IMR-90 (cell line): Measurements from ENCODE around the gene RAB43.

ENCODE experiments used
- CHD1 ChIP-seq: IDR thresholded peaks from 2 replicates; pipeline ENCODE4 v1.6.1; 2012; ENCODE audit warnings: low read depth, low read length, improper control_type of control experiment
- FOS ChIP-seq: fragments of 150-350 bp; IDR thresholded peaks from 2 replicates; pipeline ENCODE4 v1.6.1; 2016; ENCODE audit warnings: low read depth, low read length
- POLR2A ChIP-seq: IDR thresholded peaks from 2 replicates; pipeline ENCODE4 v1.6.1; 2012; ENCODE audit warnings: mild to moderate bottlenecking, low read depth, low read length
- RAD21 ChIP-seq: IDR thresholded peaks from 2 replicates; pipeline ENCODE4 v1.6.1; 2012; ENCODE audit warnings: low read length, improper control_type of control experiment
- TF ChIP-seq, protein P1 (sequence below): conservative IDR thresholded peaks from 2 replicates; pipeline ENCODE4 v1.5.1; 2012; ENCODE audit warnings: mild to moderate bottlenecking, low read depth, low read length, improper control_type of control experiment

GRCh38 chr3:129061888-129062834 lies 59.4 kb downstream of the RAB43 start:
- TF ChIP-seq CHD1 = no peak
- TF ChIP-seq POLR2A = no peak
- TF ChIP-seq, protein P1, sequence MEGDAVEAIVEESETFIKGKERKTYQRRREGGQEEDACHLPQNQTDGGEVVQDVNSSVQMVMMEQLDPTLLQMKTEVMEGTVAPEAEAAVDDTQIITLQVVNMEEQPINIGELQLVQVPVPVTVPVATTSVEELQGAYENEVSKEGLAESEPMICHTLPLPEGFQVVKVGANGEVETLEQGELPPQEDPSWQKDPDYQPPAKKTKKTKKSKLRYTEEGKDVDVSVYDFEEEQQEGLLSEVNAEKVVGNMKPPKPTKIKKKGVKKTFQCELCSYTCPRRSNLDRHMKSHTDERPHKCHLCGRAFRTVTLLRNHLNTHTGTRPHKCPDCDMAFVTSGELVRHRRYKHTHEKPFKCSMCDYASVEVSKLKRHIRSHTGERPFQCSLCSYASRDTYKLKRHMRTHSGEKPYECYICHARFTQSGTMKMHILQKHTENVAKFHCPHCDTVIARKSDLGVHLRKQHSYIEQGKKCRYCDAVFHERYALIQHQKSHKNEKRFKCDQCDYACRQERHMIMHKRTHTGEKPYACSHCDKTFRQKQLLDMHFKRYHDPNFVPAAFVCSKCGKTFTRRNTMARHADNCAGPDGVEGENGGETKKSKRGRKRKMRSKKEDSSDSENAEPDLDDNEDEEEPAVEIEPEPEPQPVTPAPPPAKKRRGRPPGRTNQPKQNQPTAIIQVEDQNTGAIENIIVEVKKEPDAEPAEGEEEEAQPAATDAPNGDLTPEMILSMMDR = no peak
- TF ChIP-seq RAD21 = no peak
- TF ChIP-seq FOS = no peak
